Forelimb muscle (tissue), 1 donor: ENCODE data around the gene POLA1. TPM values are rescaled to one million over a fixed set of nuclear protein-coding genes. Genes with fewer than 3 reads are reported as not detected.

Experiments used
- DNase-seq: peaks from one replicate; pipeline ENCODE4 v3.0.0-alpha.2; 2013; ENCODE audit warnings: low read depth
- polyA plus RNA-seq: library from polyadenylated mRNA; unstranded; fragments of 120-200 nt; gene quantifications from one replicate; pipeline ENCODE4 v1.2.1, GENCODE V29; 2013; ENCODE audit not compliant: insufficient read length

POLA1 gene
- polyA plus RNA-seq, 1 donor: 16.1 TPM

- no peak for DNase-seq
Observed at GRCh38 chrX:24969812-24970211, 276.1 kb downstream of the POLA1 start.

DNA sequence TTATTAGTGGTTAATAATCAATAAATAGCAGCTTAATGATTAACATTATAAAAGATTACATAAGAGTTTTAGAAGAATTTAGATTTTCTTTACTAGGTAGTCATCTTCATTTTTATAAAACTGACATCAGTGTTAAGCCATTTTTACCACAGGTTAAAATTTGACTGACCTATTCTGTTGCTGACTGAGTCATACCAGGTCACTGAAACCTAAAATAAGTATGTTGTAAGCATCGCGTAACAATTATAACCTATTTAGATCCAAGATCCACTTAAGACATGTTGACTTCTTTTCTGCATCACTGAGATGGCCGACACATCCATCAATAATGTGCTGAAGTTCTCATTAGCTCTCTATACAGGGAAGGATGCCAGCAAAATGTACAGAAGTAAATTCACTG is 285.4 kb downstream of the POLA1 start:
- DNase-seq: no peak

GRCh38 chrX:24981030-24981429 is 287.3 kb downstream of the POLA1 start:
- no peak for DNase-seq

- no peak for DNase-seq
Observed at GRCh38 chrX:24982306-24982965, 288.7 kb downstream of the POLA1 start.

DNA sequence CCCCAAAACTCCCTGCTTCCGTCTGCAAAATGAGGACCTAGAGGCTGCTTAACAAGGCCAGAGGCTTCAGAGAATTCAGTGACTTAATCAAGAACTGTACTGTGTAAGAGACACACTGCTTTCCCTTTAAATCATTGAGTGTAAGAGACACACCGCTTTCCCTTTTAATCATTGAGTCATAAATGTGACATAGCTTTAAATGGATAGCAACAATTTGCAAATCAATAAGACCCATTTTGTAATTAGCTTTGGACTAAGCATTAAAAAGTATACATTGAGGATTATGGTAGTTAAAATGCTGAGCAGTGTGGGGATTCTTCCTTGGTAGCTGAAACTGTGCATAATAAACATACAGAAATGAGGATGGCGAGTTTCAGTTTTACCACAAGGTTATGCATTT is 290.2 kb downstream of the POLA1 start:
- no peak for DNase-seq

- DNase-seq: no peak
Observed at GRCh38 chrX:24985120-24985519, 291.4 kb downstream of the POLA1 start.

DNA sequence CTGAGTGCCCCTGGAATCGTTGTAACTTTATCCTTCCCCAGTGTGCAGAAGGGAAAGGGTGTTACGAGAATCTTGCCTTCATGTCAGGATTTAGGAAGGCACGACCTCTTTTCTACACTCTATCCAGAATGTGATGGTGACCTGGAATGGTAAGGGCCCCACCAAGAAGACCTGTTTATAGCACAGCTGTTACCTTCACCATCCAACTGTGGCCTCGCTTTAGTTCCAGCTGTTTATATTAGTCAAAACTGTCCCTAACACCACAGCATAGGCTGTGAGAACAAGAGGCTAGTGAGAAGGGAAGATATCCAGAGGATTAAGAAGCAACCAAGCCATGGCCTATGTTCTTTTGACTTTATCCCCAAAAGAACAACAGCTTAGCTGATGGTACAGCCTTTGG is 294.0 kb downstream of the POLA1 start:
- no peak for DNase-seq

DNA sequence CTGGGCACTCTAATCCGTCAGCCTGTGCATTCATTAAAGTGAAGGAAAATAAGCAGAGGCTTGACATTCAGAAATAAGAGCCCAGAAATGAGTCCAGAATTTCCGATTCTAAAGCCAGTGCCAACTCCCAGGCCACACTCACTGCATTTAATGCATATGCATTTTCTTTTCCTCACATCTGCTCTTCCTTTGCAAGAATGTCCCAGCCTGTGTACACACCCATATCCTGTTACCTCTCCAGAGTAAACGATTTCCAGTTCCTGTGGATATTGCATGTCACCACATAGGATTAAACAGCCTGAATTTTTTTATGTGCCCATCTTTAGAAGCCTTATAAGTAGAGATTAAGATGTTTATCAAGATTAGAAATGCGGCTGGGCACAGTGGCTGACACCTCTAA is 294.6 kb downstream of the POLA1 start:
- no peak for DNase-seq

DNA sequence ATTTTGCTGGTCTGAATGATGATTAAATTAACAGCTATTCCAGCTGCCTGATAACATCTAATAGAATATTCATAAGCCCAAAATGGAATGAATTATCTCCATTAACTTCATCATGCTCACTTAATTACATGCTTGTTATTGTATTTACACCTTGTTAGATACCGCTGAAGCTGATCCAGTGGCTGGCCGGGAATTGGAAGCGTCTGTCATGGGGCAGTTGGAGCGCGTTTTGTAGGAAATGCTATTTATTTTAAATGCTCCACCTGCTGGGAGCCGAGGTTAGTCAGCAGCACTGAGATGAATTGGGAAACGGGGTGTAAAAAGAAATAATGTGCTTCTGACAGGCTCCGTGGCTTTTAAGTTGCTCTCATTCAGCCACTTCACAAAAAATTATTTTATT is 296.8 kb downstream of the POLA1 start:
- DNase-seq: no peak

- DNase-seq: no peak
Observed at GRCh38 chrX:24993879-24994278, 300.2 kb downstream of the POLA1 start.

- no peak for DNase-seq
Observed at GRCh38 chrX:24996096-24996709, 302.5 kb downstream of the POLA1 start.

DNA sequence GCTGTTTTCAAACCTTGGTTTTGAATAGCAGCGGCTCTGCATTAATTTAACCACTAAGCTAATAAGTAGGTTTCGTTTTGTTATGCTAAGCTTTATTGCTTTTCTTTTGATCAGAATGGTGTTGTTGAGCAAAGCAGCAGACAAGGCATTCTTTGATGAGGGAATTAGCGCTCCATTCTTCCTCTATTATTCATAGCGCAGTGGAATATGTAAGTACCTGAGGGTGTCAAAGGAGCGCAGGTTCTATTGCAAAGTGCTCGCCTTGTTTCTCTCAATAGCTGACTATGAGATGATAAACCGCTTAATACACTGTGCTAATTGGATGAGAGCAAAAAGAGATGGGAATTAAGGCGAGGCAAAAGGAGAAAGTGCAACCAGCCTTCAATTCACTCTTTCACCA is 305.8 kb downstream of the POLA1 start:
- no peak for DNase-seq

- no peak for DNase-seq
Observed at GRCh38 chrX:25001808-25002660, 308.3 kb downstream of the POLA1 start.

DNA sequence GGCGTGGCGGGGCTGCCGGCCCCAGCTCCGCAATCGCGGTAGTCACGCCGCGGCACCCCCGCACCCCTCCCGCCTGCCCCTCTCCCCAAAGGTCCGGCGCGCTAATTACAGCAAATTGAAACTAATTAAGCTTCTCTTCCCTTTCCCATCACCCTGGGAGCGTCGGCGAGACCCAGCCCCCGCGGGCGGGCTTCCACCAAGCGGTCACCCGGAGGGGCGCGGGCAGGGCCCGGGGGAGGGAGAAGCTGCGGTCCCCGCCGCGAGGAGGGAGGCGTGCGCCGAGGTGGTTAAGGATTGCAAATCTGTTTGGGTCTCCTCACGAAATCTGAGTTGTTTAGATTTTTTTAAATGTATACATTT is 308.9 kb downstream of the POLA1 start:
- DNase-seq: no peak

- no peak for DNase-seq
Observed at GRCh38 chrX:25003066-25003849, 309.5 kb downstream of the POLA1 start.

DNA sequence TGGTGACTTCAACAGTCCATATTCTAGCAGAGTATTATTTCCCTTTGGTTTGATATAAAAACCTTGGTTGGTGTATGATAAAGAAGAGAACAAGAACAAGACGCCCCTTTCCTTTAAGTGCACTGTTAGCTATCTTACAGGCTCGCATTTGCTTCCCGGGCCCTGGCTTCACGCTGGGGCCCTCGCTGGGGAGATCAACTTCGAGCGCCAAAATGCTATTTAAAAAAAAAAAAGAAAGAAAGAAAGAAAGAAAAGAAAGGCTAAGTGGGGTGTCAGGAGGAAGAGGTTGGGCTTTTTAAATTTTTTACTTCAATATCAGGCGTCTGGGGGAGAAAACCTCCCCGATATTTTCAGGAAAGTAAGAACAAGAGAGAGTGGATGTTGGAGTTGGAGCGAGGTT is 310.3 kb downstream of the POLA1 start:
- no peak for DNase-seq

DNA sequence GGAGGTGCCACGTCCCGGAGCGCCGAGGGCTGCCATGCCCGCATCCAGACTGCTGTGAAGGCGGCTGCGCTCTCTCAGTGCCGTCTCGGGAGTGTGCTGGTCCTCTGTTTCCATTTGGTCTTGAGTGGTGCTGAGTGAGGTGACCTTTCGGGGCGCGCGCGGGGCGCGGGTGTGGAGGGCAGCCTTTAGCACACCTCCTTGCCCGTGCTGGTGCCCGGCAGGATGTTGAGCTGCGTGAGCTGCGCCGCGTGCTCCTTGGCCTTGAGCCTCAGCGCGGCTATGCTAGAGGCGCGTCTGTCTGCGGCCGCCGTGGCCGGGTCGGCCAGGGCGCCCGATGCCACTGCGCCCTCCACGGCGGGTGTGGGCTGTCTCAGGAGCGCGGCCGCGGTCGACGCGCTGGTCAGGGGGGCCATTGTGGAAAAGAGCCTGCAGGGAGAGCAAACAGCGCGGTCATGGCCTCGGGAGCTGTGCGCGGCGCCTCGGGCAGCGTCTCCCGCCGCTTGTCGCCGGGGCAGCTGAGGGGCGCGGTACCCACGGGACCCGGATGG is 310.8 kb downstream of the POLA1 start:
- no peak for DNase-seq

DNA sequence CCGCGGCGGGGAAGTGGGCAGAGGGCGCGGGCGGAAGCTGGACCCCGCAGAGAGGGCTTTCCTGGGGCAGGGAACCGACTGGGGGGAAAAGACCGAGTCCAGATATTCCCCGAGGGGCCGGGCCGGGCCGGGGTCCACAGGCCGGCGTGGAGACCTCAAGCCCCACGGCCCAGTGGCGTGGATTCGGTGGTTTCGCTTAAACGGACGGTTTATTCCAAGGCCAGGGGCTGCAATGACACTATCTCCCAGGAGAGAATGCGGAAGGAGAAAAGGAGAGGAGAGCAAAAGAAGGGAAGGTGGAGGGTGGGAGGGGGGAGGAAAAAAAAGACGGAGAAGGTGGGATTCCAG is 311.3 kb downstream of the POLA1 start:
- no peak for DNase-seq

- no peak for DNase-seq
Observed at GRCh38 chrX:25005382-25006185, 311.9 kb downstream of the POLA1 start.

DNA sequence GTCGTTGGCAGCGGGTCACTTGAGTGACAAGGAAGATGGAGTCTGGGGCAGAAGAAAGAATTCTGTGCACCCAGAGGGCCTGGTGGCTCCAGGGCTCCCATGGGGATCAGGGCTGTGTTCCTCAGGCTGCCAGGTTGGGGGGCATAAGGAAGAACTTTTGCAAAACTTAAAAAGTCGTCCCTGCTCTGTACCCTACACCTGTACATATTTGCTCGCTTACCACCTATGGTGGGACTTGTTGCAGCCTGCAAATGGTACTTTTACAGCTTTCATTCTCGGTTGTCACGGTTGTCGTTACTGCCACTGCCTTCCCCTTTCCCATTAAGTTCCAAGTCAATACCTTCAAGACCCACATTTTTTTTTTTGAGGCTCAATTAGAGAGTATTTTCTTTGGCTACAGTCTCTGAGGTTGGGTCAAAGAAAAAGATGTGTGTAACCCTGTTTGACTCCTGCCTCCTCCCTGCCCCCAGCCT is 312.9 kb downstream of the POLA1 start:
- no peak for DNase-seq
